Measurements from ENCODE around the gene TTC31.
"Not testable (repeated sequence)": the region's sequence is repeated elsewhere in the genome, so short reads cannot be mapped to it uniquely, and the experiment has no call there.

TTC31 gene

DNA sequence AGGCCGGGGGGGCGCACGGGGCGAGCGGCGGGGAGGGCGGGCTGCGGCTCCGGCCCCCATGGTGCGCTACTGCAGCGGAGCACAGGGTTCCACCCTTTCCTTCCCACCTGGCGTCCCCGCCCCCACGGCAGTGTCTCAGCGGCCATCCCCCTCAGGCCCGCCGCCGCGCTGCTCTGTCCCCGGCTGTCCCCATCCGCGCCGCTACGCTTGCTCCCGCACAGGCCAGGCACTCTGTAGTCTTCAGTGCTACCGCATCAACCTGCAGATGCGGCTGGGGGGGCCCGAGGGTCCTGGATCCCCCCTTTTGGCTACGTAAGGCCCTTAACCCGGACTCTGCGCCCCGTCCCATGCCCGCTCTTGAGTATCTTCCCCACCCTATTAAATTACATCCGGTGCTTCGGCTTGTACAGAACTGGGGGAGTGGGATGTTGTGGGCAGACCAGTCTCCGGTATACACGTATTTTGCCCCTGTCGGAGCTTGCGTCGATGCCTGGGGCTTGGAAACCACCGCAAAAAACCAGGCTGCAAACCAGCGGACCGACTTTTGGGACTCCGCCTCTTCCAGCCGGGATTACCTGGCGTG is 25.2 kb upstream of the TTC31 start:
- DNase-seq (ENCODE audit: low read depth), result no peak

DNA sequence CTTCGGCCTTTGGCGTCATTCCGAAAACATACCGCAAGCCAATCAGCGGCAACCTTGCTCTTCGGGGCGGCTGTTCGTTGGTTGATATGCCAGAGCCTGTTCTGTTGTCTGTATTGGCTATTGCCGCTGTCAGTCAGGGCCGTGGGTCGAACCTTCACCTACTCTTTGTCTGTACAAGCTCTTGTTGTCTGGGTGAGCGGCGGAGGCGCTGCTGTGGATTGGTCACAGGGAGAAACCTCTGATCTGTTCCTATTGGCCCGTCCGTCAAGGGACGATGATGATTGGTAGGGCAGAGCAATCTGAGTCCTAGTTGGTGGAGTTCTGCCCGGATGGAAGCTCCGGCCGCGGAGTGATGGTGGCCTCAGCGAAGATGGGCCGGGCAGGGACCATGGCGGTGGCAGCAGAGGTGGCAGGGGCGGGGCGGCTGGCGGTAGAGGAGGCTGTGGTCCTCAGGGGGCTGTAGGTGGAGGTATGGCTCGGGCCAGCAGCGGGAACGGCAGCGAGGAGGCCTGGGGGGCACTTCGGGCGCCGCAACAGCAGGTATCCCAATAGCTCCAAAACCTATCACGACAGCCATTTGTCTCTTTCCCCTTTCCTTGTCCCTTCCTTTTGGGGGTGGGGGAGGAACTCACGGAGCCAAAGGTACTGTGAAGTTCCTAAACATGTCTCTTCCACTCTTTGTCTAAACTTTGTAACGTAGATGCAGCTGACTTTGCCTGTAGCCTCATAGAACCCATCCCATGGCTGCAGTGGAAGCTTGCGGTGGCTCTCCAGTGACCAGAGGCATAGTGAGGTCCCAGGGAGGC is 24.5 kb upstream of the TTC31 start, which contains the start of gene WBP1:
Gene WBP1, plus strand, starts transcription at position 307 of the 806 bp plus-strand sequence. Its CDS starts 165 bp downstream, at position 472.
- peak; percentile 100 for DNase-seq (ENCODE audit: low read depth)

DNA sequence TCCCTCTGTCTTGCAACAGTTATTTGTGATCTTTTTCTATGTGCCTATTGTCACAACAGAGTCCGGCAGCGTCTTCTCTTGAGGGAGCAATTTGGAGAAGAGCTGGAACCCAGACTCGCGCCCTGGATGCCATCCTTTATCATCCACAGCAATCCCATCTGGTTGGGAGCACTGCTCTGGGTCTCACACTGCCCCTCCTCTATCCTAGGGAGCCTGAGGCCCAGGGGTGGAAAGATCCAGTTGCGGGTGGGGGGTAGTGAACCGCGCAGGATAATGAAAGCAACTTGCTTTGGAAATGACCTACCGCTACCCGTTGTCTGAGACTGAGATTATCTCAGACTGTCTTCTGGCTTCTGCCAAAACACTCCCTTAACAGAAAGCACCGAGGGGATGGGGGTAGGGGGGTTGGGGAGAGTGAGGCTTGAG is 23.9 kb upstream of the TTC31 start:
- no peak for DNase-seq (ENCODE audit: low read depth)

DNA sequence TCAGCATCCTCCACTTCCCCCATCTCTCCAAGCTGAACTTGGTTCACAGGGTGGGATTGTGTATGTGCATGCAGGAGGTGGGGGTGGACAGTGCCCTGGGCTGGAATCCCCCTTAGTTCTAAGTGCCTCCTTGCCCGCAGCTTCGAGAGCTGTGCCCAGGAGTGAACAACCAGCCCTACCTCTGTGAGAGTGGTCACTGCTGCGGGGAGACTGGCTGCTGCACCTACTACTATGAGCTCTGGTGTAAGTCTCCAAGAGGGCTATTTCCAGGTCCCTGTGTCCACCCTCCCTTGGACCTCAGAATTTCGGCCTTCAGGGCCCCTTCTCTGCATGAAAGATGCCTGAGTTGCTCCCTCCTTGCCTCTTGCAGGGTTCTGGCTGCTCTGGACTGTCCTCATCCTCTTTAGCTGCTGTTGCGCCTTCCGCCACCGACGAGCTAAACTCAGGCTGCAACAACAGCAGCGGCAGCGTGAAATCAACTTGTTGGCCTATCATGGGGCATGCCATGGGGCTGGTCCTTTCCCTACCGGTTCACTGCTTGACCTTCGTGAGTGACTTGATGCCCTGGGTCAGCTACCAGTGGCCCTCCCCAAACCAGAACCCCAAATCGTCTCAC is 23.3 kb upstream of the TTC31 start:
- not testable (repeated sequence) for DNase-seq (ENCODE audit: low read depth)

DNA sequence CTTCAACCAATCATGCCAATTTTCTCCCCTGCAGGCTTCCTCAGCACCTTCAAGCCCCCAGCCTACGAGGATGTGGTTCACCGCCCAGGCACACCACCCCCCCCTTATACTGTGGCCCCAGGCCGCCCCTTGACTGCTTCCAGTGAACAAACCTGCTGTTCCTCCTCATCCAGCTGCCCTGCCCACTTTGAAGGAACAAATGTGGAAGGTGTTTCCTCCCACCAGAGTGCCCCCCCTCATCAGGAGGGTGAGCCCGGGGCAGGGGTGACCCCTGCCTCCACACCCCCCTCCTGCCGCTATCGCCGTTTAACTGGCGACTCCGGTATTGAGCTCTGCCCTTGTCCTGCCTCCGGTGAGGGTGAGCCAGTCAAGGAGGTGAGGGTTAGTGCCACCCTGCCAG is 22.7 kb upstream of the TTC31 start:
- DNase-seq (ENCODE audit: low read depth), result not testable (repeated sequence)

DNA sequence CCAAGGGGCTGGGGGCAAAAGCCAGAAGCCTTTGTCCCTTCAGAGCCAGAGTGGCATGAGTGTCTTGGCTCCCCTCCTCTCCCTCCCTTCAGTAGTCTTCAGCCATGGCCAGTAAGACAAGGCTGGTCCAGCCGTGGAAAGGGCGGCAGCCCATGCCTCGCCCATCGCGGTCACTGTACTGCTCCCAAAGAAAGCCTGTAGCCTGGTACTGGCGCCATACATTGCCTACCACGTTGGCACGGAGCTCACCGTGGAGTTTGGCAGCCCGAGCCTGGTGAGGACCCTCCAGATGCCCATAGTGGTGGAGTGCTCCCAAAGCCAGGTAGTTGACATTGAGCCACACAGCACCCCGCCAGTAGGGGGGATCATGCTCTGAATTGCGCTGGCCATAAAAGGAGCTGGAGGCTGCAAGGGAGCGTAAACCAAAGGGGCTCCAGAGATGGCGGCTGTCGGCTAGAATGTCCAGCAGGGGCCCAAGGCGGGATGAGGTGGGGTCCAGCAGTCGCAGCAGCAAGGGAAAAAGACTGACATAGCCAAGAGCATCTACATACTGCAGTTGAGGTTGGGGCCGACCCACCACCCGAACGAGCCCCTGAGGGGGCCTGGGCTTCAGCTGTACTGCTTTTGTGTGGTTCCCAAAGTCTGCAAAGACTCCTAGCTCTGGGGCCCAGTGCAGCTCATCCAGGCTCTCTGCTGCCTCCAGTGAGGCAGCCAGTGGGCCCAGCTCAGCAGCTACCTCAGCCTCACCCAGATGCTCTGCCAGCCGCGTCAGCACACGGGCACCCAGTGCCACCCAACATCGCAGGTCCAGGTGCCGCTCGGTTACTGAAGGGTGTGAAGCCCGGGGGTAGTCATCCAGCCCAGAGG is 21.5 kb upstream of the TTC31 start:
- DNase-seq (ENCODE audit: low read depth), result no peak

DNA sequence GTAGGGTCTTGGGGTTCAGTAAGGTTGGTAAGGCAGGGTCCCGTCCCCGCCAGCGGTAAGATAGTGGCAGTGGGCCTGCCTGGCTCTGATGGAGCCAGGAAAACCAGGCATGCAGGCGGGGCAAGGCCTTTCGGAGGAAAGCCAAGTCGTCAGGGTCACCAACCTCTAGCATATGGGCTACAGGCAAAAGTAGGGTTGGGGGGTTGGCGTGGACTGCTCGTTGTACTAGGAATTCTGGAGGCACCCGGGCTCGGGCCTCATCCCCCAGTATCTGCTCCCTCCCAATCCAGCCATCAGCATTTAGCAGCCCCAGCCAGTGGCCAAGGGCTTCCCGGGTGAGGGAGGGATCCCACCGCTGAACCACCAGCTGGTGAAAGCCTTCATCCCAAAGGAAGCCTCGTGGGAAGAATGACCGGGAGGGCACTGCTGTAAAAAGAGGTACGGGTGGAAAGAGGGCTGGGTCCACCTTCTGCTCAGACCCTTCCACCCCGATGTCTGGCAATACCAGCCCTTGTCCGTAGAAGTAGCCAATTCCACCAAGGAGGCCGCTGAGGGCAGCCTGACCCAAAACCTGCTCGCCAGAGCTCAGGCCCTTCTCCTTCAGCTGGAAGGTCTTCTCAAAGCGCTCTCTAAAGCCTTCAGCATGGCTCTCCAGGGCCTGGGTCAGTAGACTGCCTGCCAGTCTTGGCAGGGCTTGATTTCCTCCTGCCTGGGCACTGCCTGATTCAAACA is 20.7 kb upstream of the TTC31 start:
- DNase-seq (ENCODE audit: low read depth), result no peak

DNA sequence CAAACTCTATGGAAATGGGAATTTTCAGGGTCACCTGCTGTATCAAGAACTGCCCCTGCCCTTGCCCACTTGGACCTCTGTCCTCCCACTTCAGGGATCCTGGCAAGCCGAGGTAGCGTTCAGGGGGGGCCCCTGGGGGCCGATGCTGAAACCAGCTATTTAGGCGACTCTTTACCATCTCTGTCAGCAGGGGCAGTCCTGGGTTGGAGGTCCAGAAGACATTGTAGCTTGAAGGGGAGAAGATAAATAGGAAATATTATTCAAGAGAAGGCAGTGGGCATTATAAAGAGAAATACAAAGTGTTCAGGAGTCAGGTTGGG is 20.1 kb upstream of the TTC31 start:
- no peak for DNase-seq (ENCODE audit: low read depth)

DNA sequence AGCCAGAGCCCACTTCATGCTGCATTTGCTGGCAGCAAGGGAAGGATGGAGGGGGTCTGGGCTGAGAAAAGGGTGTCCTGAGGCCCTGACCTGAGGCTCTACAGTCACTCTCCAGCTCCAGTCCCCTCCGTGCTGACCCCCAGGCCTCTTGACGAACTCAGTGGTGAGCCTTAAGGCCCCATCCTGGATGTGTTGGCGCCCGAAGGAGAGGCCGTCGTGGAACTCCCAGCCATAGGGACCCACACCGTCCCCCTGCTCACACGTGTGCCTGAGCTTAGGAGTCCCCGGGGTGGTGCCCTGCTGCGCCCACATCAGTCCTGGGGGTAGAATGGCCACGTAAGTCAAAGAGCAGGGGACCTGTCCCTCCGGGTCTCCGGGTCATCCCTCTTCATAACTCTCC is 18.5 kb upstream of the TTC31 start:
- DNase-seq (ENCODE audit: low read depth), result no peak

DNA sequence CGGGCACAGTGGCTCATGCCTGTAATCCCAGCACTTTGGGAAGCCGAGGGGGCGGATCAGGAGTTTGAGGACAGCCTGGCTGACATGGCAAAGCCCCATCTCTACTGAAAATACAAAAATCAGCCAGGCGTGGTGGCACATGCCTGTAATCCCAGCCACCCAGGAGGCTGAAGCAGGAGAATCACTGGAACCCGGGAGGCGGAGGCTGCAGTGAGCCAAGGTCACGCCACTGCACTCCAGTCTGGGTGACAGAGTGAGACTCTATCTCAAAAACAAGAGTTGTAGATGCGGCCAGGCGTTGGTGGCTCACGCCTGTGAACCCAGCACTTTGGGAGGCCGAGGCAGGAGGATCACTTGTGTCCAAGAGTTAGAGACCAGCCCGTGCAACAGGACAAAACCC is 12.1 kb upstream of the TTC31 start:
- DNase-seq (ENCODE audit: low read depth), result not testable (repeated sequence)

DNA sequence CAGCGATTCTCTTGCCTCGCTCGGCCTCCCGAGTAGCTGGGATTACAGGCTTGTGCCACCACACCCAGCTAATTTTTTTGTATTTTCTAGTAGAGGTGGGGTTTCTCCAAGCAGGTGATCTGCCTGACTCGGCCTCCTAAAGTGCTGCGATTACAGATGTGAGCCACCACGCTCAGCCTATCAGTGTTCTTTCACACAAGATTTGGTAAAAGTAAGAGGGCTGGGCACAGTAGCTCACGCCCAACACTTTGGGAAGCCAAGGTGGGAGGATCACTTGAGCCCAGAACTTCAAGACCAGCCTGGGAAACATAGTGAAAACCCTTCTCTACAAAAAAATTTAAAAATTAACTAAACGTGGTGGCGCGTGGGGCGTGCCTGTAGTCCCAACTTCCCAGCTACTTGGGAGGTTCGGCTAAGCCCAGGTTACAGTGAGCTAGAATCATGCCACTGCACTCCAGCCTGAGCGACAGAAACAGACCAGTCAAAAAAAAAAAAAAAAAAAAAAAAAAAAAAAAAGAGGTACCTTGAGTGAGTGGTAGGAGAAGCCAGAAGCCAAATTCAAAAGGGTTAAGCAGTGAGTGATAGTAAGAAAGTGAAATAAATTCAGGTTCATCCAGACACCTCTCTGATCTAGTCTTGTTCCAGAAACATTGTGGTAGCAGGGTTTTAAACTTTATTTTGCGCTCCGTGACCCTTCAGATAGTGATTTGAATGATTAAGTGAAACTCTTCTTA is 11.4 kb upstream of the TTC31 start:
- no peak for DNase-seq (ENCODE audit: low read depth)

DNA sequence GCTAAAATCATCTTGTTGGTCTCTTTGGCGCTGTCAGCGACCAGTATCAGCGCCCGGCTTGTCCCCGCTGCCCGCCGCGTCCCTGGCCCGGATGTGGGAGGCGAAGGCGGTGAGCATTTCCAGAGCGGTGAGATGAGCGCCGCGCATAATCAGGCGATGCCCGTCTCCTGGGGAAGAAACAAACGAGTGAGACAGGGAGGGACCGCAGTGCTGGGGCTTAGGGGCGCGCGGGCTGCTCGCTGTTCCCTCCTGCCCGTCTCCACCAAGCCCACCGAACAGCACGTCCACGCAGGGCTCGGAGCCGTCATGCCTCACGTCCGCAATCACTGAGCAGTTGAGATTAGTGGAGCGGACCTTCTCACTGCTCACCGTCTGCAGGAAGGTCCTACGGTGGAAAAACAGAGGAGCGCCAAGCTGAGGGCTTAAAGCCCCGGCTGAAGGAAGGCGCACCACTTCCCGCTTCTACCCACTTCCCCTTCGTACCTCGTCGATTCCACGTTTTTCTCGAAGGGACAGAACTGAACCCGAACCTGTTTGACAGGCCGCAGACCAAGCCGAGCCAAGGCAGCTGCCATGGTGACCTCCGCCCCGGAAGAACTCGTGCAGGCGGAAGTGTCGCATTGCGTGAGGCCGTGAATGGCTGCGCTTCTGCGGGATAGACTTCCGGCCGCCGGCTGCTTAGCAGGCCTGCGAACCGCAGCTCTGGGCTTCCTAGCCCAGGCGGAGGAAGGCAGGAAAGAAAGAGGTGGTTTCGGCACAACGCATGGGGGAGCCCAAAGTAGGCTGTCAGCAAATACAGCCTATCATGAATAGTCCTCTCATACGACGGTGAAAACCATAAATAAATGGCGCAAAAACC is 10.6 kb upstream of the TTC31 start, which contains the start of gene MRPL53:
Gene MRPL53, minus strand, starts transcription at position 595 of the 859 bp plus-strand sequence. Its CDS starts 20 bp downstream, at position 575.
- peak; percentile 92 for DNase-seq (ENCODE audit: low read depth)

DNA sequence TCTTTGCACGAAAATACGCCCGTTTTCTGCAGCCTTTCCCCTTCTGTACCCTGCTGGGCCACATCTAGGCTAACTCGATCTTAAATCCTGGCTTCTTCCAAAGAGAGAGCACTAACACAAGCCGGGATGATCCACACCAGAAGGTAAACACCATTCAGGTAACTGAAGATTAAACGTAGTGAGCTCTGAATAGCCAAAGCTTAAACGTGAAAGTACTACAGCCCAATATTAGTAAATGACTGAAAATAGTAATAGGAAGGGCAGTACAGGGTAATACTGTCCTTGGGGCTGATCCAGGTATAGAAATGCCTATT is 10.0 kb upstream of the TTC31 start:
- DNase-seq (ENCODE audit: low read depth), result no peak

DNA sequence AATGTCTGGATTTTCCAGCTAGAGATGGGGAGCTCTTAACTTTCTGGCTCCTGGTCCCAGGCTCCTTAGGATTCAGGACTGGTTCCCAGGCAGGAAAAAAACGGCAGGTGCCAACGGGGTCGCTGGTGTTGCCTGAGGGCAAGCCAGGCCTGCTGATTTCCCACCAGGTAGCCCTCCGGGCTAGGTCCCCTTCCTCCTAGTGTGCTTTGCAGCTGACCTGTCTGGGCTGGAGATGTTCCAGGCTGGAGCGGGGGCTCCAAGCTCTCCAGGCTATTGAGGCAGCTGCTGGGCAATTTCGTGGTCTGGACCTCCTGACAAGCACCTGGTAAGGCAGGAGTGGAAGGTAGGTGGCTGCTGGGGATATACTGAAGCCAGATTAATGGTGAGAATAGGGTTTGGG is 8.4 kb upstream of the TTC31 start:
- no peak for DNase-seq (ENCODE audit: low read depth)

DNA sequence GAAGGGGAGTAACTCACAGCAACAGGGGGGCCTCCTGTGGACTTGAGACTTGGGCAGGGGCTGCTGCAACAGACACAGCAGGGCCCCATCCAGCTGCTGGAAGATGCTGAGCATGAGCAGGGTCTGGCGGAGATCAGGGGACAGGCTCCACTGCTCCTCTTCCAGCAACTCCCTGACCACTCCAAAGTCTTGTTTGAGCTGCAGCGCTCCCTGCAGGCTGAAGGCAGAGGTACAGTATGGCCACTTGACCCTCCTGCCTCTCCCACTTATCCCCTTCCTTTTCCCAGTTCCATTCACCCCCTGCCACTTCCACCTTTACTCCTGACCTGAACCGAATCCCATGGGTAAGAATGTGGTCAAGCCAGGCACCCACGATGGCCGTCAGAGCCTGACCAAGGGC is 8.0 kb upstream of the TTC31 start:
- no peak for DNase-seq (ENCODE audit: low read depth)

DNA sequence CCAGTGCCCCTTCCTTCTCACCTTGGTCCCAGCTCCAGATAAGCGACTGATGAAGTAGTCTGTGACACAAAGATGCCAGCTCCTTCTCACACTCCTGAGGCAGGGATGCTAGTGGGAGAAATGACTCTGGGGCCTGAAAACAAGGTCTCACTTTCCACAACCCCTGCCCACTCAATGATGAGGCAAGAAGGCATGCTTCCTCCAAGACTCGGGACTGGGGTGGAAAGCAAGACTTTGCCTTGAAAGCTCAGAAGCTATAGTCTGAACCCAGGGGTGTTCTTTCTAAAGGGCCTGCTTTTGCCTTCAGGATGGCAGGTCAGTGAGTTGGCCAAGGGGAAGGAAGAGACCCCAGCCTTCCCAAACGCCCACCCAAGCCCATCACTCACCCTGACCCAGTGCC is 1.4 kb upstream of the TTC31 start:
- DNase-seq (ENCODE audit: low read depth), result no peak

DNA sequence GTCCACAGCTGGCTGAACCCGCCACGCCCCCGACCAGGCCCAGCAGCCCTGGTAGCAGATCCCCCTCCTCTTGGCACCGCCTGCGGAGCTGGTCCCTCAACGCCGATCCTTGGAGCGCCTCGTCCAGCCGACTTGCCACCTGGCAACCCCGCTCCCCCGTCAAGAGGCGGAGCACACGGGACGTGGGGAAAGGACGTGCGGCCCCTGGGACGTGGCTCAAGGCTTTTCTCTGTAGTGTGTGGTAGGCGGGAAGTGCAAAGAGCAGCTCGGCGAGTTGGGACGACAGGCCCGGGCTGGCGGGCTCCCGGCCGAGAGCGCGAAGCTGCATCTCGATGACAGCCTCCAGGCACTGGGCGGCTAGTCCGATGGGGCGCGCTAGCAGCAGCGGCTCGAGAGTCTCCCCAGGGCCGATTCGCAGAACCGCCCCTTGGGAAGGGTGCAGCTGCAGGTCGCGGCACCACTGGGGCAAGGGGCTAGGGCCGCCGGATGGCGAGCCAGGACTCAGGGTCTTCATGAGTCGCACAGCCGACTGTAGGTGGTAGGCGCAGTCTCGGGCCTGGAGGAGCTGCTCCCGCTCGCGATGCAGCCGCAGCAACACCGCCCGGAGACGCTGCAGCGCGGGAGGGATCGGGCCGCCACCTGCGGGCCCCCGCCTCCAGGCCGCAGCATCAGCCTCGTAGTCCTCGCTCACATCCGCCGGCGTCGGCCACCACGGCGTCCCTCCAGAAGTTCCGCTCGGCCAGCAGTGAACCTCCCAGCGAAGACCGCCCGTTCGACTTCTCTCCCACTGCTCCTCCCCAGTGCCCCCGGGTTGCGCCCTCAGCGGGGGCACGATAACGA is 700 bp upstream of the TTC31 start:
- DNase-seq (ENCODE audit: low read depth), result no peak

DNA sequence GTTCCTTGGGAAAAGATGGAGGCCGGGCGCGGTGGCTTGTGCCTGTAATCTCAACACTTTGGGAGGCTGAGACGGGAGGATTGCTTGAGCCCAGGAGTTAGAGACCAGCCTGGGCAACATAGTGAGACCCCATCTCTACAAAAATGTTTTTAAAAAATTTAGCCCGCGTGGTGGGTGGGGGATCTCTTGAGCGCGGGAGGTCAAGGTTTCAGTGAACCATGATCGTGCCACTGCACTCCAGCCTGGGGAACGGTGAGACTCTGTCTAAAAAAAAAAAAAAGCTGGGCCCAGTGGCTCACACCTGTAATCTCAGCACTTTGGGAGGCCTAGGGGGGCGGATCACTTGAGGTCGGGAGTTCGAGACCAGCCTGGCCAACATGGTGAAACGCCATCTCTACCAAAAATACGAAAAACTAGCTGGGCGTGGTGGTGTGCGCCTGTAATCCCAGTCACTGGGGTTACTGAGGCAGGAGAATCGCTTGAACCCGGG is 839 bp downstream of the TTC31 start:
- DNase-seq (ENCODE audit: low read depth), result not testable (repeated sequence)

DNA sequence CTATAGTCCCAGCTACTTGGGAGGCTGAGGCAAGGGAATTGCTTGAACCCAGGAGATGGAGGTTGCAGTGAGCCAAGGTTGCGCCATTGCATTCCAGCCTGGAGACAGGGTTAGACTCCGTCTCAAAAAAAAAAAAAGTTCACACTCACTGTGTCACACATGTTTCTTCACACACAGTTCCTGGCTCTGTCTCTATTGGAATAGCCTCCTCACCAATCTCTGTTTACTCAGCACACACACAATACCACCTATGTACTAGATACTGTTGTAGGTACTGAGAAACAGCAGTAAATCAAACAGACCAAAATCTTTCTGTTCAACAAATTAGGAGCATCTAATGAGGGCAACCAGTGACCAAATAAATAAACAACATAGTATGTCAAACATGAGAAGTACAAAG is 3.3 kb downstream of the TTC31 start:
- no peak for DNase-seq (ENCODE audit: low read depth)
